K562 (cell line): Measurements from ENCODE around the gene NINJ1. TPM values are rescaled to one million over a fixed set of nuclear protein-coding genes. Genes with fewer than 3 reads are reported as not detected.

ENCODE experiments used
- CBFA2T3 ChIP-seq: fragments of 450-650 bp; IDR thresholded peaks from 2 replicates; pipeline ENCODE4 v1.6.1; 2017
- CEBPZ ChIP-seq: fragments of 150-350 bp; IDR thresholded peaks from 2 replicates; pipeline ENCODE4 v1.6.1; 2014; ENCODE audit warnings: low read depth, mild to moderate bottlenecking, low read length, borderline replicate concordance
- ETS1 ChIP-seq: conservative IDR thresholded peaks from 2 replicates; pipeline ENCODE4 v1.6.1; 2011; ENCODE audit warnings: low read depth, mild to moderate bottlenecking, low read length; ENCODE audit not compliant: control insufficient read depth
- FOXK2 ChIP-seq, 2 experiments: fragments of 450-650 bp; IDR thresholded peaks in 1 of 2; conservative IDR thresholded peaks in 1 of 2; 2 replicates each; pipeline ENCODE4 v1.6.1; 2016; ENCODE audit warnings: low read depth in 2 of 2, mild to moderate bottlenecking in 1 of 2
- FUS ChIP-seq: fragments of 200-400 bp; formaldehyde crosslinking; optimal IDR thresholded peaks from 2 replicates; pipeline ENCODE3; 2017; ENCODE audit warnings: low read depth, low read length
- MECOM ChIP-seq: fragments of 250-450 bp; sonication (Bioruptor Pico); IDR thresholded peaks from 2 replicates; pipeline ENCODE4 v1.8.0; 2022; ENCODE audit warnings: inconsistent platforms
- MTA2 ChIP-seq: fragments of 450-650 bp; IDR thresholded peaks from 2 replicates; pipeline ENCODE4 v1.6.1; 2016; ENCODE audit warnings: low read depth
- NCOA2 ChIP-seq, 2 experiments: fragments of 450-650 bp; IDR thresholded peaks; 2 replicates each; pipeline ENCODE4 v1.6.1; 2018; ENCODE audit warnings: mild to moderate bottlenecking in 2 of 2, moderate library complexity in 1 of 2; ENCODE audit not compliant: partially characterized antibody in 2 of 2
- NFIX ChIP-seq: fragments of 250-450 bp; sonication (Bioruptor Pico); IDR thresholded peaks from 2 replicates; pipeline ENCODE4 v1.4.0; 2020; ENCODE audit warnings: low read depth, mild to moderate bottlenecking, moderate library complexity
- PHF20 ChIP-seq: fragments of 450-650 bp; IDR thresholded peaks from 2 replicates; pipeline ENCODE4 v1.6.1; 2018; ENCODE audit not compliant: partially characterized antibody
- RBM15 ChIP-seq: fragments of 200-400 bp; formaldehyde crosslinking; IDR thresholded peaks from 2 replicates; pipeline ENCODE4 v1.6.1; 2018; ENCODE audit warnings: mild to moderate bottlenecking, low read length, moderate library complexity; ENCODE audit not compliant: insufficient read depth
- RBM22 ChIP-seq: fragments of 200-400 bp; formaldehyde crosslinking; IDR thresholded peaks from 2 replicates; pipeline ENCODE4 v1.6.1; 2018; ENCODE audit warnings: low read length, low read depth; ENCODE audit not compliant: poor library complexity, severe bottlenecking
- SETDB1 ChIP-seq: IDR thresholded peaks from one replicate; pipeline ENCODE4 v1.6.1; 2012; ENCODE audit warnings: low read length, control low read depth, inconsistent platforms
- TAF15 ChIP-seq: fragments of 200-400 bp; formaldehyde crosslinking; IDR thresholded peaks from 2 replicates; pipeline ENCODE4 v1.6.1; 2017; ENCODE audit warnings: mild to moderate bottlenecking, low read depth, low read length, moderate library complexity
- ZBTB43 ChIP-seq: sonication (generic); formaldehyde crosslinking; IDR thresholded peaks from 2 replicates; pipeline ENCODE4 v1.8.0; 2023; ENCODE audit warnings: mild to moderate bottlenecking, missing genetic modification reagents
- ZC3H4 ChIP-seq: sonication (generic); formaldehyde crosslinking; IDR thresholded peaks from 2 replicates; pipeline ENCODE4 v1.9.0; 2021; ENCODE audit warnings: missing genetic modification reagents, borderline replicate concordance
- ZNF239 ChIP-seq: fragments of 250-450 bp; sonication (Bioruptor Pico); IDR thresholded peaks from 2 replicates; pipeline ENCODE4 v1.4.0; 2020; ENCODE audit warnings: mild to moderate bottlenecking
- ZNF253 ChIP-seq: fragments of 250-450 bp; sonication (Bioruptor Pico); conservative IDR thresholded peaks from 2 replicates; pipeline ENCODE4 v1.6.1; 2021; ENCODE audit warnings: mild to moderate bottlenecking
- ZNF280A ChIP-seq: fragments of 450-650 bp; IDR thresholded peaks from 2 replicates; pipeline ENCODE4 v1.6.1; 2018; ENCODE audit warnings: mild to moderate bottlenecking, low read depth; ENCODE audit not compliant: partially characterized antibody
- ZNF586 ChIP-seq: fragments of 450-650 bp; formaldehyde crosslinking; conservative IDR thresholded peaks from 2 replicates; pipeline ENCODE4 v1.4.0; 2020; ENCODE audit warnings: mild to moderate bottlenecking, moderate library complexity
- ZNF830 ChIP-seq: fragments of 250-450 bp; sonication (Bioruptor Pico); IDR thresholded peaks from 2 replicates; pipeline ENCODE4 v1.5.0; 2021; ENCODE audit warnings: mild to moderate bottlenecking
- polyA plus RNA-seq, 8 experiments: library from polyadenylated mRNA; depleted of rRNA in 4 of 8; stranded (reverse) in 5 of 8; unstranded in 3 of 8; fragments of >200 nt; fragmentation: Nextera tagmentation in 2 of 8; fragmentation: Illumina TruSeq in 1 of 8; extraction: Ambion mirVana in 2 of 8; extraction: Trizol in 1 of 8; gene quantifications; 2 replicates each; pipeline versions ENCODE4 v1.2.1 to v1.2.3, GENCODE V29; 2011 to 2014; ENCODE audit warnings: inconsistent platforms in 1 of 8, missing spikeins in 1 of 8
- total RNA-seq, 7 experiments: library from RNA; depleted of rRNA in 6 of 7; stranded (reverse); fragments of >200 nt in 6 of 7; fragmentation: Illumina TruSeq in 2 of 7; extraction: Trizol in 2 of 7; gene quantifications; 2 replicates each; pipeline versions ENCODE4 v1.2.1 to v1.2.3, GENCODE V29; 2011 to 2021; ENCODE audit warnings: low replicate concordance in 1 of 7

Gene NINJ1
- total and polyA plus RNA-seq, 9 of the 15 experiments (the other 6 are each of a cell fraction or from before 2014, with no cell fraction given): 0.13 to 8.4 (median 4.9) TPM

- no peak for TF ChIP-seq CEBPZ
- no peak for TF ChIP-seq MTA2
- no peak for TF ChIP-seq ZNF239 (CRISPR knock-in tag)
- TF ChIP-seq NCOA2 (IDR thresholded peaks at IDR 0.05; ENCODE audit: partially characterized antibody in 2 of 2): no peak
- no peak for TF ChIP-seq FOXK2 (conservative IDR thresholded peaks at IDR 0.05 in 1 of 2, IDR thresholded peaks at IDR 0.05 in 1 of 2; ENCODE audit: low read depth in 2 of 2)
- no peak for TF ChIP-seq RBM15
- no peak for TF ChIP-seq FUS
- TF ChIP-seq NFIX (CRISPR knock-in tag): no peak
- no peak; the same call in 1 of the 2 replicates for TF ChIP-seq ETS1
- no peak for TF ChIP-seq ZNF253 (CRISPR knock-in tag)
- TF ChIP-seq TAF15: no peak
- no peak for TF ChIP-seq ZNF586
- TF ChIP-seq RBM22: no peak
- peak; percentile 81; the same call in 1 of the 2 replicates for TF ChIP-seq ZNF830 (CRISPR knock-in tag)
- TF ChIP-seq ZBTB43: no peak
- TF ChIP-seq SETDB1: no peak
- peak; percentile 30 for TF ChIP-seq PHF20
- no peak for TF ChIP-seq CBFA2T3
- no peak for TF ChIP-seq MECOM (CRISPR knock-in tag)
- TF ChIP-seq ZNF280A: no peak
- no peak for TF ChIP-seq ZC3H4
Measured at GRCh38 chr9:93095205-93096130, 38.6 kb downstream of the NINJ1 start (continued).
